ENCODE data around the gene PRSS2. TPM values are rescaled to one million over a fixed set of nuclear protein-coding genes. Genes with fewer than 3 reads are reported as not detected.
A peak's percentile ranks its signal among the peaks of the same experiment; 100 is the strongest.

PRSS2 gene
- total and polyA plus RNA-seq, 8 donors = 13.1 TPM; not detected in 7

DNA sequence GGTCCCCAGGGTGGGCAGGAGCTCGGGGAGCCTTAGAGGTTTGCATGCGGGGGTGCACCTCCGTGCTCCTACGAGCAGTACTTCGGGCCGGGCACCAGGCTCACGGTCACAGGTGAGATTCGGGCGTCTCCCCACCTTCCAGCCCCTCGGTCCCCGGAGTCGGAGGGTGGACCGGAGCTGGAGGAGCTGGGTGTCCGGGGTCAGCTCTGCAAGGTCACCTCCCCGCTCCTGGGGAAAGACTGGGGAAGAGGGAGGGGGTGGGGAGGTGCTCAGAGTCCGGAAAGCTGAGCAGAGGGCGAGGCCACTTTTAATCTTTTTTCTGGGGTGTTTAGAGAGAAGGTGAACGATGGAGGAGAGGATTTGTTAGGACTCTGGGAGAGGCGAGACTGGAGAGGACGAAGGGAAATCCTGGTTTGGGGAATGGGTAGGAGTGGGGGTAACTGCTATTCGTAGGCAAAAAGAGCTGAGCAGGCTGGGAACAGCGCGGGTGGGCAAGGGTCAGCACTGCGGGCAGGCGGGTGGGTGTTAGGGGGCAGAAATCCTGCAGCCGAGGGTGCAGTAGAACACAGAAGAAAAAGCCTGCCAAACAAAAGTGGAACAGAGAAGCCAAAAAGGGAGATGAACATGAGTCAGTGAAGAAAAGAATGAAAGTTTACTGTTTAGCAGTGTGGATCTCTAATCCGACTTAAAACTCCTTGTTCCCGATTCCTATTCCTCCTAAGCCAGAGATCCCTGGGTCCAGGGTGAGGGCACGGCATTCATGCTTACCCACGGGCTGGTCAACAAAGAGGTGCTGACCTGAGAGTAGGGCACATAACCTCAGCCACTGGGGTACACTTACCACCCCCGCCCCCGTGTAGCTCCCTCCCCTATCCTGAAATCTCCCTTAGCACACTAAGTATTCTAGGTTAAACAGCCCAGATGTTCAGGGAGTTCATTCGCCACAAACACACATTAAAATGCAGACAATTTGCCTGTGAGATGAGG is 26.9 kb downstream of the PRSS2 start:
- Histone ChIP-seq H3K4me3 (peak overlapping the region in 1 of 2 donors; percentile 29), H3K27ac (peak overlapping the region; percentile 0 to 65), H3K9me3 (no peaks in the 10 kb centered on the region), H3K36me3 (no peaks in the 10 kb centered on the region), H3K4me1 (peaks cover 6 to 17% of the 10 kb centered on the region in 2 donors), H3K27me3 (peaks cover 40 to 70% of the 10 kb centered on the region in 2 donors)
- ATAC-seq (peak; percentile 26), DNase-seq (no peak)
- intact Hi-C loops (cut with DNase I) = no loop called here
- TF ChIP-seq CTCF (IDR thresholded peaks at IDR 0.05) = no peak

- Histone ChIP-seq H3K4me1 (peaks cover 6 to 17% of the 10 kb centered on the region in 2 donors), H3K27me3 (peaks cover 40 to 70% of the 10 kb centered on the region in 2 donors), H3K27ac (peak overlapping the region in 1 of 2 donors; percentile 8), H3K36me3 (no peaks in the 10 kb centered on the region), H3K4me3 (peak overlapping the region in 1 of 2 donors; percentile 29), H3K9me3 (no peaks in the 10 kb centered on the region)
- no peak for TF ChIP-seq CTCF (IDR thresholded peaks at IDR 0.05)
- intact Hi-C loops (cut with DNase I) = no loop called here
- no peak for ATAC-seq
- no peak for DNase-seq
Measured at GRCh38 chr7:142798451-142799436, 28.0 kb downstream of the PRSS2 start.

- H3K4me3 ChIP-seq = peak overlapping the region in 1 of 2 donors; percentile 29
- DNase-seq (no peak), ATAC-seq (no peak)
- peaks cover 40 to 64% of the 10 kb centered on the region in 2 donors for H3K27me3 ChIP-seq
- H3K36me3 ChIP-seq = no peaks in the 10 kb centered on the region
- no peak overlapping the region for H3K27ac ChIP-seq
- H3K4me1 ChIP-seq = peaks cover 6 to 17% of the 10 kb centered on the region in 2 donors
- no peak for TF ChIP-seq CTCF (IDR thresholded peaks at IDR 0.05)
- H3K9me3 ChIP-seq = no peaks in the 10 kb centered on the region
- intact Hi-C loops (cut with DNase I) = no loop called here
Measured at GRCh38 chr7:142799437-142799835, 28.7 kb downstream of the PRSS2 start.

GRCh38 chr7:142800088-142800487 is 29.3 kb downstream of the PRSS2 start:
- no peak overlapping the region for H3K27ac ChIP-seq

More at GRCh38 chr7:142800088-142800487, 29.3 kb downstream of the PRSS2 start:
- no peak for ATAC-seq
- Histone ChIP-seq H3K36me3 (no peaks in the 10 kb centered on the region), H3K4me1 (peaks cover 6 to 17% of the 10 kb centered on the region in 2 donors), H3K27me3 (peaks cover 40 to 58% of the 10 kb centered on the region in 2 donors), H3K4me3 (no peak overlapping the region), H3K9me3 (no peaks in the 10 kb centered on the region)
- intact Hi-C loops (cut with DNase I) = no loop called here
- no peak for TF ChIP-seq CTCF (IDR thresholded peaks at IDR 0.05)
- DNase-seq = no peak
